Heart right ventricle (tissue), 16 donors: ENCODE results near the gene FAM229A. TPM values are rescaled to one million over a fixed set of nuclear protein-coding genes. Genes with fewer than 3 reads are reported as not detected.
A peak's percentile ranks its signal among the peaks of the same experiment; 100 is the strongest.

Experiments used
- ATAC-seq, 8 donors: fragments of 200-7000 bp; cut with Tn5 transposase; one replicate each; pipeline ENCODE4 v1.9.1; 2020; ENCODE audit warnings: mild to moderate bottlenecking in 8 of 8, moderate library complexity in 8 of 8, moderate number of reproducible peaks in 1 of 8
- DNase-seq, 2 donors: peaks; one replicate each; pipeline ENCODE4 v3.0.0-alpha.2; 2020
- H3K27ac ChIP-seq, 10 donors: fragments of 200-600 bp; sonication (generic) in 2 of 10; one replicate each; pipeline versions ENCODE4 v1.5.0 to v1.8.0; 2020 to 2022; ENCODE audit warnings: mild to moderate bottlenecking in 3 of 10
- H3K27me3 ChIP-seq, 7 donors: fragments of 200-600 bp; one replicate each; pipeline ENCODE4 v1.8.0; 2021 to 2022; ENCODE audit warnings: mild to moderate bottlenecking in 2 of 7
- H3K36me3 ChIP-seq, 9 donors: fragments of 200-600 bp; sonication (generic) in 1 of 9; one replicate each; pipeline versions ENCODE4 v1.5.0 to v1.8.0; 2020 to 2022; ENCODE audit warnings: mild to moderate bottlenecking in 2 of 9
- H3K4me1 ChIP-seq, 9 donors: fragments of 200-600 bp; sonication (generic) in 1 of 9; one replicate each; pipeline versions ENCODE4 v1.5.0 to v1.8.0; 2020 to 2022; ENCODE audit warnings: mild to moderate bottlenecking in 4 of 9
- H3K4me3 ChIP-seq, 10 donors: fragments of 200-600 bp; sonication (generic) in 2 of 10; one replicate each; pipeline versions ENCODE4 v1.5.0 to v1.8.0; 2020 to 2022; ENCODE audit warnings: mild to moderate bottlenecking in 7 of 10, moderate library complexity in 2 of 10
- H3K9me3 ChIP-seq, 11 donors: fragments of 200-600 bp in 10 of 11; sonication (generic) in 2 of 11; one replicate each; pipeline versions ENCODE4 v1.5.0 to v1.8.0; 2013 to 2022; ENCODE audit warnings: mild to moderate bottlenecking in 2 of 11, control low read depth in 1 of 11, moderate library complexity in 1 of 11
- CTCF ChIP-seq, 9 donors: fragments of 200-600 bp; sonication (generic) in 2 of 9; IDR thresholded peaks; one replicate each; pipeline versions ENCODE4 v1.5.0 to v1.8.0; 2021 to 2022; ENCODE audit warnings: antibody characterized with exemption in 9 of 9, mild to moderate bottlenecking in 5 of 9, moderate library complexity in 1 of 9
- WGBS, 2 donors: extraction: QIAGEN DNeasy Blood & Tissue Kit; methylation state at CpG; one replicate each; pipeline ENCODE4 v1.1.7; 2013; ENCODE audit warnings: inconsistent platforms in 1 of 2; 5-methylcytosine and 5-hydroxymethylcytosine counted together
- intact Hi-C, 10 donors: fragments of 100-400 bp; cut with DNase I; formaldehyde crosslinking; loops; one replicate each; pipeline versions ENCODE4 v1.11.1 to v1.14.2; 2022
- polyA plus RNA-seq, 2 donors: library from polyadenylated mRNA; stranded (reverse); fragments of 200-250 nt; gene quantifications; one replicate each; pipeline ENCODE4 v1.2.3, GENCODE V29; 2013
- total RNA-seq, 10 donors: library from RNA; stranded (reverse); fragmentation: NEBNext Ultra II Directional in 3 of 10; extraction: Animal tissue kit (Norgen Biotek cat#: 25700) in 3 of 10; gene quantifications; one replicate each; pipeline versions ENCODE4 v1.2.1 to v1.2.4, GENCODE V29; 2021 to 2023
- donor health status: Arrhythmogenic right ventricular cardiomyopathy.
- donor health status: ischemic (EF 13 %, LVEDD 7.1; RV severe dilation, severe dysfunction).
- donor health status: healthy with polysubstance abuse.
- donor health status: DM: no; HTN: yes; CAD: no.
- donor health status: DM: no; HTN: no; CAD: no.
- donor health status: ischemic (EF 25% LVEDD 6.9; RV normal size, moderate dysfunction).
- donor health status: ischemic (EF 25% LVEDD 5.7; RV mildly dilated, moderate dysfunction).
- donor health status: healthy.
- donor health status: DM: yes; HTN: yes; CAD: no.
- donor health status: Ischemic cardiomyopathy.
- donor health status: ischemic (EF 35%, LVEDD 5.7; RV mildly dilated, moderate dysfunction).
- donor health status: nonischemic (EF 11% LVEDD 7.7; RV severe dilation, severe dysfunction).
- donor health status: DM: yes; HTN: yes; CAD: no.
- donor health status: PGD.
- donor health status: ischemic (EF 29% LVEDD 5.4; RV normal size, mild dysfunction).
- donor health status: nonischemic (EF 23%, LVEDD 6.1; RV moderate dilation, normal function).

Gene FAM229A
- total and polyA plus RNA-seq, 12 donors: 0.93 to 13.4 (median 2.3) TPM

- 1 to 2% methylated on average over 15 of the region's 15 CpGs for WGBS, 2 donors
- Histone ChIP-seq H3K27ac (peak overlapping the region; percentile 84 to 97 (median 92)), H3K4me3 (peak overlapping the region; percentile 59 to 90 (median 86)), H3K36me3 (peaks cover 0 to 46% (median 5%) of the 10 kb centered on the region in 9 donors), H3K27me3 (no peaks in the 10 kb centered on the region), H3K4me1 (peaks cover 7 to 53% (median 33%) of the 10 kb centered on the region in 9 donors), H3K9me3 (no peaks in the 10 kb centered on the region)
- DNase-seq (no peak), ATAC-seq (peak; percentile 3 to 46 (median 23))
- intact Hi-C loops: loop anchor here in 3 of 10 donors (5.0 to 10.0 kb wide), 4 partner anchors 41 to 681 kb away; partner anchors contain the start of gene MARCKSL1 (in 1 of the 3)
- TF ChIP-seq CTCF (IDR thresholded peaks at IDR 0.05): no peak
Observed at GRCh38 chr1:32393832-32394140, 31.5 kb upstream of the FAM229A start.

GRCh38 chr1:32393136-32393535, 30.9 kb upstream of the FAM229A start:
- H3K9me3 ChIP-seq: no peaks in the 10 kb centered on the region

GRCh38 chr1:32392325-32392724, 30.0 kb upstream of the FAM229A start:
- H3K9me3 ChIP-seq: no peaks in the 10 kb centered on the region
- intact Hi-C loops: loop anchor here in 3 of 10 donors (5.0 to 10.0 kb wide), 4 partner anchors 40 to 682 kb away; partner anchors contain the start of gene MARCKSL1 (in 1 of the 3)
- DNase-seq (no peak), ATAC-seq (no peak)
- 49 to 71% methylated on average over 3 of the region's 3 CpGs for WGBS, 2 donors
- no peaks in the 10 kb centered on the region for H3K27me3 ChIP-seq
- peak overlapping the region in 3 of 10 donors; percentile 59 to 88 (median 78) for H3K4me3 ChIP-seq
- peaks cover 7 to 56% (median 41%) of the 10 kb centered on the region in 9 donors for H3K4me1 ChIP-seq
- peak overlapping the region in 3 of 10 donors; percentile 3 to 91 (median 11) for H3K27ac ChIP-seq
- peaks cover 0 to 61% (median 10%) of the 10 kb centered on the region in 9 donors for H3K36me3 ChIP-seq
- TF ChIP-seq CTCF (IDR thresholded peaks at IDR 0.05): no peak

More at GRCh38 chr1:32393136-32393535, 30.9 kb upstream of the FAM229A start:
- H3K36me3 ChIP-seq: peaks cover 0 to 53% (median 10%) of the 10 kb centered on the region in 9 donors
- H3K4me3 ChIP-seq: peak overlapping the region; percentile 59 to 90 (median 86)
- ATAC-seq: no peak
- peak overlapping the region in 5 of 10 donors; percentile 91 to 97 (median 93) for H3K27ac ChIP-seq
- DNase-seq: no peak
- H3K27me3 ChIP-seq: no peaks in the 10 kb centered on the region
- 43 to 69% methylated on average over 1 of the region's 1 CpG for WGBS, 2 donors
- no peak for TF ChIP-seq CTCF (IDR thresholded peaks at IDR 0.05)
- intact Hi-C loops: loop anchor here in 3 of 10 donors (5.0 to 10.0 kb wide), 4 partner anchors 41 to 682 kb away; partner anchors contain the start of gene MARCKSL1 (in 1 of the 3)
- H3K4me1 ChIP-seq: peaks cover 7 to 56% (median 39%) of the 10 kb centered on the region in 9 donors

GRCh38 chr1:32390904-32391870, 28.9 kb upstream of the FAM229A start:
- H3K4me1 ChIP-seq: peaks cover 7 to 56% (median 41%) of the 10 kb centered on the region in 9 donors
- H3K27me3 ChIP-seq: no peaks in the 10 kb centered on the region
- DNase-seq: no peak
- TF ChIP-seq CTCF (IDR thresholded peaks at IDR 0.05): no peak
- H3K4me3 ChIP-seq: no peak overlapping the region
- H3K27ac ChIP-seq: peak overlapping the region in 1 of 10 donors; percentile 91
- peaks cover 0 to 72% (median 14%) of the 10 kb centered on the region in 9 donors for H3K36me3 ChIP-seq
- no peaks in the 10 kb centered on the region for H3K9me3 ChIP-seq
- WGBS, 2 donors: 47 to 49% methylated on average over 8 of the region's 8 CpGs
- no peak for ATAC-seq
- intact Hi-C loops: loop anchor here in 3 of 10 donors (5.0 to 10.0 kb wide), 4 partner anchors 39 to 684 kb away; partner anchors contain the start of gene MARCKSL1 (in 1 of the 3)
